HEK293 (cell line): ENCODE measurements around the gene PKD2.

Experiments used
- CTCF ChIA-PET: fragments of 350-600 bp; formaldehyde crosslinking; extraction: SDS; loops from one replicate; lab custom pipeline; 2021; ENCODE audit warnings: antibody characterized with exemption; lab: Yijun Ruan, JAX
- POLR2A ChIA-PET: fragments of 300-600 bp; formaldehyde crosslinking; extraction: SDS; loops from one replicate; lab custom pipeline; 2020; ENCODE audit warnings: antibody characterized with exemption, inconsistent platforms; lab: Yijun Ruan, JAX
- H3K27ac ChIP-seq: fragments of 200-500 bp; sonication (Bioruptor generic); 2 replicates; pipeline ENCODE4 v1.5.1; 2014; ENCODE audit warnings: low read depth, low read length, control low read depth, inconsistent platforms; ENCODE audit errors: extremely low read depth
- H3K36me3 ChIP-seq, 2 experiments: fragments of 200-500 bp in 1 of 2; sonication (Bioruptor generic) in 1 of 2; 1 replicate in 1 of 2; 2 replicates in 1 of 2; pipeline ENCODE4 v1.5.1; 2014 to 2017; ENCODE audit warnings: inconsistent platforms in 2 of 2, low read length in 2 of 2; ENCODE audit not compliant: control insufficient read depth in 2 of 2, insufficient read depth in 1 of 2
- H3K4me1 ChIP-seq: fragments of 200-500 bp; sonication (Bioruptor generic); 2 replicates; pipeline ENCODE4 v1.5.1; 2014; ENCODE audit warnings: mild to moderate bottlenecking, low read length, inconsistent platforms; ENCODE audit not compliant: control insufficient read depth, insufficient read depth
- H3K4me3 ChIP-seq: 2 replicates; pipeline ENCODE4 v1.5.1; 2011; ENCODE audit warnings: low read depth, mild to moderate bottlenecking, control low read depth, low read length, moderate library complexity
- H3K9me3 ChIP-seq: fragments of 200-500 bp; sonication (Bioruptor generic); 2 replicates; pipeline ENCODE4 v1.5.1; 2014; ENCODE audit warnings: low read depth, low read length, inconsistent platforms; ENCODE audit not compliant: control insufficient read depth, insufficient read depth
- GLIS1 ChIP-seq: fragments of 450-650 bp; formaldehyde crosslinking; IDR thresholded peaks from 2 replicates; pipeline ENCODE4 v1.5.1; 2016; ENCODE audit warnings: missing biosample characterization, missing genetic modification characterization
- KLF1 ChIP-seq: fragments of 450-650 bp; formaldehyde crosslinking; IDR thresholded peaks from 2 replicates; pipeline ENCODE4 v1.5.1; 2016; ENCODE audit warnings: missing biosample characterization, missing genetic modification characterization
- SCRT1 ChIP-seq: fragments of 450-650 bp; formaldehyde crosslinking; IDR thresholded peaks from 2 replicates; pipeline ENCODE4 v1.5.1; 2016; ENCODE audit warnings: missing biosample characterization, missing genetic modification characterization, borderline replicate concordance
- SCRT2 ChIP-seq: fragments of 450-650 bp; formaldehyde crosslinking; IDR thresholded peaks from 2 replicates; pipeline ENCODE4 v1.5.1; 2016; ENCODE audit warnings: missing biosample characterization, missing genetic modification characterization
- ZFHX2 ChIP-seq: fragments of 450-650 bp; formaldehyde crosslinking; conservative IDR thresholded peaks from 2 replicates; pipeline ENCODE4 v1.5.1; 2016; ENCODE audit warnings: missing biosample characterization, missing genetic modification characterization
- ZNF112 ChIP-seq: fragments of 450-650 bp; formaldehyde crosslinking; IDR thresholded peaks from 2 replicates; pipeline ENCODE4 v1.5.0; 2017; ENCODE audit warnings: missing biosample characterization, missing genetic modification characterization
- ZNF138 ChIP-seq: fragments of 450-650 bp; formaldehyde crosslinking; IDR thresholded peaks from 2 replicates; pipeline ENCODE4 v1.5.1; 2016; ENCODE audit warnings: missing biosample characterization, missing genetic modification characterization, borderline replicate concordance
- ZNF169 ChIP-seq: fragments of 450-650 bp; formaldehyde crosslinking; IDR thresholded peaks from 2 replicates; pipeline ENCODE4 v1.5.1; 2016; ENCODE audit warnings: missing biosample characterization, missing genetic modification characterization
- ZNF560 ChIP-seq: fragments of 450-650 bp; formaldehyde crosslinking; IDR thresholded peaks from 2 replicates; pipeline ENCODE4 v1.5.1; 2017; ENCODE audit warnings: missing biosample characterization, missing genetic modification characterization, borderline replicate concordance
- ZNF585B ChIP-seq: fragments of 450-650 bp; formaldehyde crosslinking; IDR thresholded peaks from 2 replicates; pipeline ENCODE4 v1.5.1; 2016; ENCODE audit warnings: missing biosample characterization, missing genetic modification characterization
- ZNF596 ChIP-seq: fragments of 450-650 bp; IDR thresholded peaks from 2 replicates; pipeline ENCODE4 v1.5.0; 2018; ENCODE audit warnings: missing biosample characterization, mild to moderate bottlenecking, missing genetic modification characterization, moderate library complexity
- ZNF677 ChIP-seq: fragments of 450-650 bp; IDR thresholded peaks from 2 replicates; pipeline ENCODE4 v1.5.0; 2018; ENCODE audit warnings: missing biosample characterization, mild to moderate bottlenecking, missing genetic modification characterization, moderate library complexity
- ZXDB ChIP-seq: fragments of 450-650 bp; formaldehyde crosslinking; IDR thresholded peaks from 2 replicates; pipeline ENCODE4 v1.5.1; 2016; ENCODE audit warnings: missing biosample characterization, missing genetic modification characterization
- TF ChIP-seq, protein P1 (sequence below): fragments of 450-650 bp; formaldehyde crosslinking; IDR thresholded peaks from 2 replicates; pipeline ENCODE4 v1.5.1; 2016; ENCODE audit warnings: missing biosample characterization, missing genetic modification characterization
- TF ChIP-seq, protein P2 (sequence below): fragments of 450-650 bp; formaldehyde crosslinking; IDR thresholded peaks from 2 replicates; pipeline ENCODE4 v1.5.1; 2016; ENCODE audit warnings: missing biosample characterization, missing genetic modification characterization
- TF ChIP-seq, protein P3 (sequence below): fragments of 450-650 bp; formaldehyde crosslinking; conservative IDR thresholded peaks from 2 replicates; pipeline ENCODE4 v1.5.1; 2016; ENCODE audit warnings: low read depth, missing biosample characterization, missing genetic modification characterization
- TF ChIP-seq, protein P4 (sequence below): fragments of 450-650 bp; formaldehyde crosslinking; IDR thresholded peaks from 2 replicates; pipeline ENCODE4 v1.5.1; 2016; ENCODE audit warnings: missing biosample characterization, missing genetic modification characterization
- TF ChIP-seq, protein P5 (sequence below): fragments of 450-650 bp; formaldehyde crosslinking; IDR thresholded peaks from 2 replicates; pipeline ENCODE4 v1.5.1; 2016; ENCODE audit warnings: missing biosample characterization, missing genetic modification characterization, borderline replicate concordance
- TF ChIP-seq, protein P6 (sequence below): fragments of 450-650 bp; formaldehyde crosslinking; IDR thresholded peaks from 2 replicates; pipeline ENCODE4 v1.5.0; 2017; ENCODE audit warnings: missing biosample characterization, missing genetic modification characterization, borderline replicate concordance

The PKD2 gene

DNA sequence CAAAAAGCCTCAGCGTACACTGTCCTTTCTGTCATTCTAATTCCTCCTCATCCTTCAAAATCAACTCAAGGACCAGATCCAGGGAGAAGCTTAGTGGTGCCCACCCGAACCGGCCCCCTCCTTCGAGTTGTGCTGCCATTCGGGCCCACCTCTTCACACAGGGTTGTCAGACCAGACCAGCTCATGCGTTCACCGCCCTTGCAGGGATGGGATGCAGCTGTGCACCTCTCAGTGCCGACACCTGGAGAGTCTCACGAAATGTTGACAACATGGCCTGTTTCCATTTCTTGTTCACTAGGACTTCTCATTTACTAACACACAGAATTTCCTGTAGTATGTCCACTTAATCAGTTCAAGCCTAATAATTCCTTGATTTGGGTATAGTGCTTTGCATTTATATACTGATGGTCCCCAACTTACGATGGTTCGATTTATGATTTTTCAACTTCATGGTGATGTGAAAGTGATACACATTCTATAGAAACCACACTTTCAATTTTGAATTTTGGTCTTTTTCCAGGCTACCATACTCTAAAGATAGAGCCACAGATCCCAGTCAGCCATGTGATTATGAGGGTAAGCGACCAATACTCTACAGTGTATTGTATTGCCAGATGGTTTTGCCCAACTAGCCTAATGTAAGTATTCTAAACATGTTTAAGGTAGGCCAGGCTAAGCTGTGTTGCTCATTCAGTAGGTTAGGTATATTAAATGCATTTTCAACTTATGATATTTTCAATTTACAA is 23.3 kb downstream of the PKD2 start:
- ChIA-PET POLR2A (no interaction called here), CTCF (interaction anchor here (0.6 to 3.4 kb wide), 3 partner anchors 21 to 181 kb away, joined by 3 to 45 read pairs (median 3); no protein-coding TSS in a partner anchor)
- Histone ChIP-seq H3K27ac (no peak overlapping the region), H3K4me1 (no peaks in the 10 kb centered on the region), H3K9me3 (no peaks in the 10 kb centered on the region), H3K4me3 (no peak overlapping the region), H3K36me3 (peaks cover 0 to 39% of the 10 kb centered on the region in 2 experiments; a peak in 2 of 3 replicates)
- TF ChIP-seq, protein P1, sequence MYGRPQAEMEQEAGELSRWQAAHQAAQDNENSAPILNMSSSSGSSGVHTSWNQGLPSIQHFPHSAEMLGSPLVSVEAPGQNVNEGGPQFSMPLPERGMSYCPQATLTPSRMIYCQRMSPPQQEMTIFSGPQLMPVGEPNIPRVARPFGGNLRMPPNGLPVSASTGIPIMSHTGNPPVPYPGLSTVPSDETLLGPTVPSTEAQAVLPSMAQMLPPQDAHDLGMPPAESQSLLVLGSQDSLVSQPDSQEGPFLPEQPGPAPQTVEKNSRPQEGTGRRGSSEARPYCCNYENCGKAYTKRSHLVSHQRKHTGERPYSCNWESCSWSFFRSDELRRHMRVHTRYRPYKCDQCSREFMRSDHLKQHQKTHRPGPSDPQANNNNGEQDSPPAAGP (tag by site-specific recombination), result no peak
- TF ChIP-seq ZFHX2 (tag by site-specific recombination), result no peak
- no peak for TF ChIP-seq SCRT2 (tag by site-specific recombination)
- no peak for TF ChIP-seq ZNF138 (tag by site-specific recombination)
- TF ChIP-seq KLF1 (tag by site-specific recombination), result no peak
- no peak for TF ChIP-seq SCRT1
- TF ChIP-seq, protein P2, sequence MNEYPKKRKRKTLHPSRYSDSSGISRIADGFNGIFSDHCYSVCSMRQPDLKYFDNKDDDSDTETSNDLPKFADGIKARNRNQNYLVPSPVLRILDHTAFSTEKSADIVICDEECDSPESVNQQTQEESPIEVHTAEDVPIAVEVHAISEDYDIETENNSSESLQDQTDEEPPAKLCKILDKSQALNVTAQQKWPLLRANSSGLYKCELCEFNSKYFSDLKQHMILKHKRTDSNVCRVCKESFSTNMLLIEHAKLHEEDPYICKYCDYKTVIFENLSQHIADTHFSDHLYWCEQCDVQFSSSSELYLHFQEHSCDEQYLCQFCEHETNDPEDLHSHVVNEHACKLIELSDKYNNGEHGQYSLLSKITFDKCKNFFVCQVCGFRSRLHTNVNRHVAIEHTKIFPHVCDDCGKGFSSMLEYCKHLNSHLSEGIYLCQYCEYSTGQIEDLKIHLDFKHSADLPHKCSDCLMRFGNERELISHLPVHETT (tag by site-specific recombination), result no peak
- TF ChIP-seq ZNF112 (tag by site-specific recombination), result no peak
- TF ChIP-seq ZNF596 (tag by site-specific recombination), result no peak
- TF ChIP-seq, protein P3, sequence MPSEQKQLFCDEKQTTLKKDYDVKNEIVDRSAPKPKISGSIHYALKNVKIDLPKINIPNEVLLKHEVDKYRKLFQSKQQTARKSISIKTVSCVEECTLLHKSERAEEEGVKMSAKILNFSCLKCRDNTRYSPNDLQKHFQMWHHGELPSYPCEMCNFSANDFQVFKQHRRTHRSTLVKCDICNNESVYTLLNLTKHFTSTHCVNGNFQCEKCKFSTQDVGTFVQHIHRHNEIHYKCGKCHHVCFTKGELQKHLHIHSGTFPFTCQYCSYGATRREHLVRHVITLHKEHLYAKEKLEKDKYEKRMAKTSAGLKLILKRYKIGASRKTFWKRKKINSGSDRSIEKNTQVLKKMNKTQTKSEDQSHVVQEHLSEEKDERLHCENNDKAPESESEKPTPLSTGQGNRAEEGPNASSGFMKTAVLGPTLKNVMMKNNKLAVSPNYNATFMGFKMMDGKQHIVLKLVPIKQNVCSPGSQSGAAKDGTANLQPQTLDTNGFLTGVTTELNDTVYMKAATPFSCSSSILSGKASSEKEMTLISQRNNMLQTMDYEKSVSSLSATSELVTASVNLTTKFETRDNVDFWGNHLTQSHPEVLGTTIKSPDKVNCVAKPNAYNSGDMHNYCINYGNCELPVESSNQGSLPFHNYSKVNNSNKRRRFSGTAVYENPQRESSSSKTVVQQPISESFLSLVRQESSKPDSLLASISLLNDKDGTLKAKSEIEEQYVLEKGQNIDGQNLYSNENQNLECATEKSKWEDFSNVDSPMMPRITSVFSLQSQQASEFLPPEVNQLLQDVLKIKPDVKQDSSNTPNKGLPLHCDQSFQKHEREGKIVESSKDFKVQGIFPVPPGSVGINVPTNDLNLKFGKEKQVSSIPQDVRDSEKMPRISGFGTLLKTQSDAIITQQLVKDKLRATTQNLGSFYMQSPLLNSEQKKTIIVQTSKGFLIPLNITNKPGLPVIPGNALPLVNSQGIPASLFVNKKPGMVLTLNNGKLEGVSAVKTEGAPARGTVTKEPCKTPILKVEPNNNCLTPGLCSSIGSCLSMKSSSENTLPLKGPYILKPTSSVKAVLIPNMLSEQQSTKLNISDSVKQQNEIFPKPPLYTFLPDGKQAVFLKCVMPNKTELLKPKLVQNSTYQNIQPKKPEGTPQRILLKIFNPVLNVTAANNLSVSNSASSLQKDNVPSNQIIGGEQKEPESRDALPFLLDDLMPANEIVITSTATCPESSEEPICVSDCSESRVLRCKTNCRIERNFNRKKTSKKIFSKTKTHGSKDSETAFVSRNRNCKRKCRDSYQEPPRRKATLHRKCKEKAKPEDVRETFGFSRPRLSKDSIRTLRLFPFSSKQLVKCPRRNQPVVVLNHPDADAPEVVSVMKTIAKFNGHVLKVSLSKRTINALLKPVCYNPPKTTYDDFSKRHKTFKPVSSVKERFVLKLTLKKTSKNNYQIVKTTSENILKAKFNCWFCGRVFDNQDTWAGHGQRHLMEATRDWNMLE (tag by site-specific recombination), result no peak
- TF ChIP-seq ZNF560, result no peak
- TF ChIP-seq GLIS1 (tag by site-specific recombination), result no peak
- TF ChIP-seq ZXDB (tag by site-specific recombination), result no peak
- TF ChIP-seq, protein P4, sequence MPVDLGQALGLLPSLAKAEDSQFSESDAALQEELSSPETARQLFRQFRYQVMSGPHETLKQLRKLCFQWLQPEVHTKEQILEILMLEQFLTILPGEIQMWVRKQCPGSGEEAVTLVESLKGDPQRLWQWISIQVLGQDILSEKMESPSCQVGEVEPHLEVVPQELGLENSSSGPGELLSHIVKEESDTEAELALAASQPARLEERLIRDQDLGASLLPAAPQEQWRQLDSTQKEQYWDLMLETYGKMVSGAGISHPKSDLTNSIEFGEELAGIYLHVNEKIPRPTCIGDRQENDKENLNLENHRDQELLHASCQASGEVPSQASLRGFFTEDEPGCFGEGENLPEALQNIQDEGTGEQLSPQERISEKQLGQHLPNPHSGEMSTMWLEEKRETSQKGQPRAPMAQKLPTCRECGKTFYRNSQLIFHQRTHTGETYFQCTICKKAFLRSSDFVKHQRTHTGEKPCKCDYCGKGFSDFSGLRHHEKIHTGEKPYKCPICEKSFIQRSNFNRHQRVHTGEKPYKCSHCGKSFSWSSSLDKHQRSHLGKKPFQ (tag by site-specific recombination), result no peak
- TF ChIP-seq, protein P5, sequence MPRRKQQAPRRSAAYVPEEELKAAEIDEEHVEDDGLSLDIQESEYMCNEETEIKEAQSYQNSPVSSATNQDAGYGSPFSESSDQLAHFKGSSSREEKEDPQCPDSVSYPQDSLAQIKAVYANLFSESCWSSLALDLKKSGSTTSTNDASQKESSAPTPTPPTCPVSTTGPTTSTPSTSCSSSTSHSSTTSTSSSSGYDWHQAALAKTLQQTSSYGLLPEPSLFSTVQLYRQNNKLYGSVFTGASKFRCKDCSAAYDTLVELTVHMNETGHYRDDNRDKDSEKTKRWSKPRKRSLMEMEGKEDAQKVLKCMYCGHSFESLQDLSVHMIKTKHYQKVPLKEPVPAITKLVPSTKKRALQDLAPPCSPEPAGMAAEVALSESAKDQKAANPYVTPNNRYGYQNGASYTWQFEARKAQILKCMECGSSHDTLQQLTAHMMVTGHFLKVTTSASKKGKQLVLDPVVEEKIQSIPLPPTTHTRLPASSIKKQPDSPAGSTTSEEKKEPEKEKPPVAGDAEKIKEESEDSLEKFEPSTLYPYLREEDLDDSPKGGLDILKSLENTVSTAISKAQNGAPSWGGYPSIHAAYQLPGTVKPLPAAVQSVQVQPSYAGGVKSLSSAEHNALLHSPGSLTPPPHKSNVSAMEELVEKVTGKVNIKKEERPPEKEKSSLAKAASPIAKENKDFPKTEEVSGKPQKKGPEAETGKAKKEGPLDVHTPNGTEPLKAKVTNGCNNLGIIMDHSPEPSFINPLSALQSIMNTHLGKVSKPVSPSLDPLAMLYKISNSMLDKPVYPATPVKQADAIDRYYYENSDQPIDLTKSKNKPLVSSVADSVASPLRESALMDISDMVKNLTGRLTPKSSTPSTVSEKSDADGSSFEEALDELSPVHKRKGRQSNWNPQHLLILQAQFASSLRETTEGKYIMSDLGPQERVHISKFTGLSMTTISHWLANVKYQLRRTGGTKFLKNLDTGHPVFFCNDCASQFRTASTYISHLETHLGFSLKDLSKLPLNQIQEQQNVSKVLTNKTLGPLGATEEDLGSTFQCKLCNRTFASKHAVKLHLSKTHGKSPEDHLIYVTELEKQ, result no peak
- no peak for TF ChIP-seq ZNF169
- TF ChIP-seq, protein P6, sequence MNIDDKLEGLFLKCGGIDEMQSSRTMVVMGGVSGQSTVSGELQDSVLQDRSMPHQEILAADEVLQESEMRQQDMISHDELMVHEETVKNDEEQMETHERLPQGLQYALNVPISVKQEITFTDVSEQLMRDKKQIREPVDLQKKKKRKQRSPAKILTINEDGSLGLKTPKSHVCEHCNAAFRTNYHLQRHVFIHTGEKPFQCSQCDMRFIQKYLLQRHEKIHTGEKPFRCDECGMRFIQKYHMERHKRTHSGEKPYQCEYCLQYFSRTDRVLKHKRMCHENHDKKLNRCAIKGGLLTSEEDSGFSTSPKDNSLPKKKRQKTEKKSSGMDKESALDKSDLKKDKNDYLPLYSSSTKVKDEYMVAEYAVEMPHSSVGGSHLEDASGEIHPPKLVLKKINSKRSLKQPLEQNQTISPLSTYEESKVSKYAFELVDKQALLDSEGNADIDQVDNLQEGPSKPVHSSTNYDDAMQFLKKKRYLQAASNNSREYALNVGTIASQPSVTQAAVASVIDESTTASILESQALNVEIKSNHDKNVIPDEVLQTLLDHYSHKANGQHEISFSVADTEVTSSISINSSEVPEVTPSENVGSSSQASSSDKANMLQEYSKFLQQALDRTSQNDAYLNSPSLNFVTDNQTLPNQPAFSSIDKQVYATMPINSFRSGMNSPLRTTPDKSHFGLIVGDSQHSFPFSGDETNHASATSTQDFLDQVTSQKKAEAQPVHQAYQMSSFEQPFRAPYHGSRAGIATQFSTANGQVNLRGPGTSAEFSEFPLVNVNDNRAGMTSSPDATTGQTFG (tag by site-specific recombination), result no peak
- no peak for TF ChIP-seq ZNF585B
- no peak for TF ChIP-seq ZNF677 (tag by site-specific recombination)
